Iris pigment epithelial cell (primary cell): Measurements from ENCODE around the gene RETN.

Source experiments
- DNase-seq: peaks from one replicate; pipeline ENCODE4 v3.0.0-alpha.2; 2011; ENCODE audit warnings: low read depth

The RETN gene

GRCh38 chr19:7706188-7706954, 37.5 kb downstream of the RETN start:
- no peak for DNase-seq

- no peak for DNase-seq
These were observed 38.2 kb downstream of the RETN start for GRCh38 chr19:7706955-7707456.

GRCh38 chr19:7709932-7710460, 41.1 kb downstream of the RETN start:
- no peak for DNase-seq

- DNase-seq, result no peak
These were observed 41.8 kb downstream of the RETN start for GRCh38 chr19:7710616-7711015.

- DNase-seq, result no peak
These were observed 46.8 kb downstream of the RETN start for GRCh38 chr19:7715671-7716070.

- DNase-seq, result no peak
These were observed 47.9 kb downstream of the RETN start for GRCh38 chr19:7716762-7717161.

GRCh38 chr19:7718668-7719067, 49.8 kb downstream of the RETN start:
- no peak for DNase-seq
